Uterus (tissue), 4 donors: Measurements from ENCODE around the gene RNF166. TPM values are rescaled to one million over a fixed set of nuclear protein-coding genes. Genes with fewer than 3 reads are reported as not detected.

Experiments used
- DNase-seq, 2 donors: peaks; one replicate each; pipeline ENCODE4 v3.0.0-alpha.2; 2019 to 2020
- H3K27ac ChIP-seq, 2 donors: fragments of 200-600 bp; sonication (generic); 1 replicate in 1 of 2; 2 replicates in 1 of 2; pipeline ENCODE4 v1.5.1; 2016 to 2018
- H3K27me3 ChIP-seq, 2 donors: fragments of 200-600 bp; sonication (generic); one replicate each; pipeline ENCODE4 v1.5.1; 2018 to 2019; ENCODE audit warnings: control low read depth in 1 of 2
- H3K36me3 ChIP-seq, 2 donors: fragments of 200-600 bp; sonication (generic); one replicate each; pipeline ENCODE4 v1.5.1; 2019; ENCODE audit warnings: control low read depth in 1 of 2
- H3K4me1 ChIP-seq, 2 donors: fragments of 200-600 bp; sonication (generic); one replicate each; pipeline ENCODE4 v1.5.1; 2018 to 2019; ENCODE audit warnings: control low read depth in 1 of 2
- H3K4me3 ChIP-seq, 2 donors: fragments of 200-600 bp; sonication (generic); 1 replicate in 1 of 2; 2 replicates in 1 of 2; pipeline ENCODE4 v1.5.1; 2018 to 2019; ENCODE audit warnings: mild to moderate bottlenecking in 1 of 2
- H3K9me3 ChIP-seq, 2 donors: fragments of 200-600 bp; sonication (generic); one replicate each; pipeline ENCODE4 v1.5.1; 2019; ENCODE audit warnings: control low read depth in 1 of 2
- POLR2A ChIP-seq, 2 donors: fragments of 450-650 bp; IDR thresholded peaks; one replicate each; pipeline ENCODE4 v1.6.1; 2016; ENCODE audit warnings: antibody characterized with exemption in 2 of 2, mild to moderate bottlenecking in 1 of 2, moderate library complexity in 1 of 2
- intact Hi-C: fragments of 100-400 bp; cut with DNase I; formaldehyde crosslinking; loops from one replicate; pipeline ENCODE4 v1.15.1; 2023; ENCODE audit warnings: low total_unique reads
- total RNA-seq, 4 donors: library from RNA; depleted of rRNA in 3 of 4; stranded (reverse); fragments of >200 nt in 3 of 4; gene quantifications; one replicate each; pipeline versions ENCODE4 v1.1.0 to v1.2.4, GENCODE V29; 2014 to 2023
- TF ChIP-seq, protein P1 (sequence below), 4 experiments: fragments of 200-600 bp in 2 of 4; fragments of 450-650 bp in 2 of 4; sonication (generic) in 2 of 4; IDR thresholded peaks; one replicate each; pipeline ENCODE4 v1.5.1; 2016 to 2019; ENCODE audit warnings: antibody characterized with exemption in 4 of 4, mild to moderate bottlenecking in 2 of 4, moderate library complexity in 1 of 4
- donor health status: DM: yes; HTN: yes; CAD: no.

Gene RNF166
- total RNA-seq, 4 donors from 2014 or later, result 14.2 to 33.2 (median 20.0) TPM

DNA sequence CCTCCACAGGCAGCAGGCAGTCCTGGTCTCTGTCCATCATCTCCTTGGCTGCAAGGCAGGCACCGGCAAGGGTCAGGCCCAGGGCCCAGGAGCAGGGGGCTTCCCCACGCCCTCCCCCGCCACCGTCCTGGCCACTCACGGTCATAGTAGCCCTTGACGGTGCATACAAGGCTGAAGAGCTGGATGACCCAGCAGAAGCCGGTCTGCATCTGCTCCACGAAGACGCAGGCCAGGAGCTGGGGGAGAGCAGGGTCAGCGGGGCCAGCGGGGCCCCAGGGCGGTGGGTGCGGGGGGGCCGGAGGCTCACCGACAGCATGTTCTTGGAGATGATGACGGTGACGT is 20.2 kb upstream of the RNF166 start:
- no peaks in the 10 kb centered on the region for H3K4me1 ChIP-seq
- no peak for TF ChIP-seq POLR2A (IDR thresholded peaks at IDR 0.05)
- TF ChIP-seq, protein P1, sequence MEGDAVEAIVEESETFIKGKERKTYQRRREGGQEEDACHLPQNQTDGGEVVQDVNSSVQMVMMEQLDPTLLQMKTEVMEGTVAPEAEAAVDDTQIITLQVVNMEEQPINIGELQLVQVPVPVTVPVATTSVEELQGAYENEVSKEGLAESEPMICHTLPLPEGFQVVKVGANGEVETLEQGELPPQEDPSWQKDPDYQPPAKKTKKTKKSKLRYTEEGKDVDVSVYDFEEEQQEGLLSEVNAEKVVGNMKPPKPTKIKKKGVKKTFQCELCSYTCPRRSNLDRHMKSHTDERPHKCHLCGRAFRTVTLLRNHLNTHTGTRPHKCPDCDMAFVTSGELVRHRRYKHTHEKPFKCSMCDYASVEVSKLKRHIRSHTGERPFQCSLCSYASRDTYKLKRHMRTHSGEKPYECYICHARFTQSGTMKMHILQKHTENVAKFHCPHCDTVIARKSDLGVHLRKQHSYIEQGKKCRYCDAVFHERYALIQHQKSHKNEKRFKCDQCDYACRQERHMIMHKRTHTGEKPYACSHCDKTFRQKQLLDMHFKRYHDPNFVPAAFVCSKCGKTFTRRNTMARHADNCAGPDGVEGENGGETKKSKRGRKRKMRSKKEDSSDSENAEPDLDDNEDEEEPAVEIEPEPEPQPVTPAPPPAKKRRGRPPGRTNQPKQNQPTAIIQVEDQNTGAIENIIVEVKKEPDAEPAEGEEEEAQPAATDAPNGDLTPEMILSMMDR (IDR thresholded peaks at IDR 0.05), result no peak
- H3K4me3 ChIP-seq, result no peak overlapping the region
- no peak overlapping the region for H3K27ac ChIP-seq
- no peaks in the 10 kb centered on the region for H3K9me3 ChIP-seq
- no peak for DNase-seq
- no peaks in the 10 kb centered on the region for H3K27me3 ChIP-seq
- intact Hi-C loops, result no loop called here
- no peaks in the 10 kb centered on the region for H3K36me3 ChIP-seq

DNA sequence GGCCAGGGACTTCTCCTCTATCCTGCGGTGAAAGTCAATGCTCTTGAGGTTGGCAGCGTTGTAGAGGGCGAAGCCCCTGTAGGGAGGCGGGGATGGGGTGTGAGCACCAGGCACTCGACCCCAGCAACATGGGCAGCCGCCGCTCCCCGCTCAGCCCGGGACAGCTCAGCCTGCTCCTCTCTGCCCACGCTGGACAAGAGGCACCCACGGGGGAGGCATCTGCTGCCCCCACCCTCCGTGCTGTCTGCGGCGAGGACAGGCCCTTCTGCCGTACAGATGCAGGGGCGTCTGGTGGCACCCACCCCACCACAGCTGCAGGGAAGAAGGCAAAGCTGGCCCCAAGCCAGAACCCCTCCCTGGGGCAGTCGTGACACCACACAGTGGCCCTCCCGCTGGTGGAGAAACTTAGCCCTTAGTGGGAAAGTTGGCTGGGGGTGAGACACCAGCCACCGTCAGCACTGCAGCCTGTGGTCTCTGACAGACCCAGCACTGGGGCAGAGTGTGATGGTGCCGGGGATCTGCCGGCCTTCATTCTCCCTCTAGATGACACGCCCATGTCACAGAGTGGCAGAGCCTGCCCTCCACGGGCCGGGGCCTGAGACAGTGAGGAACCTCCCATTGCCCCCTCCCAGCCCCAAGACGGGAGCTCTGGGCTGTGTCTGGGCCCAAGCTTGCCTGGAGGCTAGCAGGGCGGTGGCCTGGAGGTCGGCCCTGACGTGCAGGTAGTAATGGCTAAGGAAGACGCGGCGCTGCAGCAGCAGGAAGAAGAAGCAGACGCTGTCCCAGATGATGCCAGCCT is 19.6 kb upstream of the RNF166 start:
- no peaks in the 10 kb centered on the region for H3K27me3 ChIP-seq
- no peaks in the 10 kb centered on the region for H3K36me3 ChIP-seq
- H3K9me3 ChIP-seq, result no peaks in the 10 kb centered on the region
- no peak for DNase-seq
- intact Hi-C loops, result no loop called here
- no peak overlapping the region for H3K4me3 ChIP-seq
- no peak for TF ChIP-seq POLR2A (IDR thresholded peaks at IDR 0.05)
- TF ChIP-seq, protein P1 (IDR thresholded peaks at IDR 0.05), result no peak
- H3K27ac ChIP-seq, result no peak overlapping the region
- H3K4me1 ChIP-seq, result no peaks in the 10 kb centered on the region

DNA sequence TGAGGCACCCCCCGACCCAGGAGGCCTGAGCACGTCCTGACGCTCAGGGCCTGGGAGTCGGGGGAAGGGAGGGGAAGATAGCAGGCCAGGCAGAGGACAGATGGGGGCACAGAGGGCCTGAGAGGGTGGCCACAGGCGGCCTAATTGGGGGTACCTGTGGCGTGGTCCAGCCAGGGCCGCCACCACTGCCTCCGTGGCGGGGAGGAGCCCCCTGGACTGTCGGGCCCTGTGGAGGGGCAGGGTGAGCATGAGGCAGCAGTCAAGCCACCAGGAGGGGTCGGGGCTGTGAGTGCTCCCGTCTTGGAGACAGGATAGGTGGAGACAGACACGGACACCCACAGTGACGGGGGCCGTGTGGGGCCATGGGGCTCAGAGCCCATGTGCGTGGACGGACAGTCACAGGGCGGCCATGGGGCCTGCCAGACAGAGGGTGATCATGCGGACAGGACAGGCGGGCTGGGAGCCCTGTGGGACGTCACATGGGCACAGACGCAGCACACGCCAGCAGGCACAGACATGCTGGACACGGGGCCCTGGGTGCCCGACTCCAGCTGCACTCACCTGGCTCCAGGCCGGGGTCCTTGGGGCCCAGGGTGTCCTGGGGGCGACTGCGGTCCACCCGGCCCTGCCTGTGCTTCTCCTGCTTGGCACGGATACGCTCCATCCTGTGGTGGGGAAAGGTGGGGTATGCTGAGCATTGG is 18.8 kb upstream of the RNF166 start:
- TF ChIP-seq POLR2A (IDR thresholded peaks at IDR 0.05), result no peak
- TF ChIP-seq, protein P1 (IDR thresholded peaks at IDR 0.05), result no peak
- DNase-seq, result no peak
- Histone ChIP-seq H3K27ac (no peak overlapping the region), H3K4me3 (no peak overlapping the region), H3K9me3 (no peaks in the 10 kb centered on the region), H3K4me1 (no peaks in the 10 kb centered on the region), H3K36me3 (no peaks in the 10 kb centered on the region), H3K27me3 (no peaks in the 10 kb centered on the region)
- intact Hi-C loops, result no loop called here

DNA sequence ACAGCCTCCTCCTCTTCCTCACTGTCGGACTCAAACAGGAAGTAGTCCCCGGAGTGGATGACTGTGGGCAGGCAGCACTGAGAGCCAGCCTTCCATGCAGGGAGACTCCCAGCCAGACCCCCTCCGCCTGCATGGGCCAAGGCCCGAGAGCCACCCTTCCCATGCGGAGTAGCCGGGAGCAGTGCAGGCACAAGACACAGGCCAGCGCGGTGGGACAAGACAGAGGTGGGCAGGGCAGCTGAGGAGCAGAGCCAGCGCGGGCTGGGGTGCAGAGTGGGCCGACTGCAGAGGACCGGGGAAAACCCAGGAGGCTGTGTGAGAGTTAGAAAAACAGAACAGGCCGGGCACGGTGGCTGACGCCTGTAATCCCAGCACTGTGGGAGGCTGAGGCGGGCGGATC is 17.7 kb upstream of the RNF166 start:
- no peak for DNase-seq
- H3K27ac ChIP-seq, result no peak overlapping the region
- no peaks in the 10 kb centered on the region for H3K9me3 ChIP-seq
- H3K4me1 ChIP-seq, result no peaks in the 10 kb centered on the region
- TF ChIP-seq, protein P1 (IDR thresholded peaks at IDR 0.05), result no peak
- no peak for TF ChIP-seq POLR2A (IDR thresholded peaks at IDR 0.05)
- H3K27me3 ChIP-seq, result no peaks in the 10 kb centered on the region
- H3K4me3 ChIP-seq, result no peak overlapping the region
- no peaks in the 10 kb centered on the region for H3K36me3 ChIP-seq
- intact Hi-C loops, result no loop called here

DNA sequence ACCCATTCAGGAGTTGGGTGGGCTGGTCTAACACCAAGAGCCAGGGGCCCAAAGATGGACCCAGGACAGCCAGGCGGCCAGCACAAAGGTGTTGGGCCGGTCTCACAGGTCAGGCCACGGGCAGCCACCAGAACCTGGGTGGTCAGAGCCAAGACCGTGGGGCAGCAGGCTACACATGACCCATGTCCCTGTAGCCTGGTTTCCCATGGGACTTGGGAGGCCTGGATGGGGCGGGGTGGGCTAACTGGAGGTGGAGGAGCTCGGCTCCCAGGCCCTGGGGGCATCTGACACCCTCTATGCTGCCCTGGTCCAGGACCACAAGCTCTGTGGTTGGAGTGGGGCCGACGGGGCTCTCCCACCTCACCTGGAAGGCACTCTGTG is 17.3 kb upstream of the RNF166 start:
- H3K4me1 ChIP-seq, result no peaks in the 10 kb centered on the region
- intact Hi-C loops, result no loop called here
- no peak for DNase-seq
- H3K27me3 ChIP-seq, result no peaks in the 10 kb centered on the region
- no peaks in the 10 kb centered on the region for H3K36me3 ChIP-seq
- TF ChIP-seq, protein P1 (IDR thresholded peaks at IDR 0.05), result no peak
- TF ChIP-seq POLR2A (IDR thresholded peaks at IDR 0.05), result no peak
- no peak overlapping the region for H3K27ac ChIP-seq
- H3K9me3 ChIP-seq, result no peaks in the 10 kb centered on the region
- H3K4me3 ChIP-seq, result no peak overlapping the region
